22Rv1 (cell line): ENCODE data around the gene TESMIN.

ENCODE experiments used
- H3K27ac ChIP-seq: fragments of 450-650 bp; 2 replicates; pipeline ENCODE4 v1.5.1; 2017
- ZFX ChIP-seq: fragments of 450-650 bp; IDR thresholded peaks from 2 replicates; pipeline ENCODE4 v1.6.1; 2017; ENCODE audit warnings: antibody characterized with exemption, borderline replicate concordance
- TF ChIP-seq, protein P1 (sequence below): fragments of 450-650 bp; IDR thresholded peaks from 2 replicates; pipeline ENCODE4 v1.5.1; 2017; ENCODE audit warnings: mild to moderate bottlenecking

The TESMIN gene

DNA sequence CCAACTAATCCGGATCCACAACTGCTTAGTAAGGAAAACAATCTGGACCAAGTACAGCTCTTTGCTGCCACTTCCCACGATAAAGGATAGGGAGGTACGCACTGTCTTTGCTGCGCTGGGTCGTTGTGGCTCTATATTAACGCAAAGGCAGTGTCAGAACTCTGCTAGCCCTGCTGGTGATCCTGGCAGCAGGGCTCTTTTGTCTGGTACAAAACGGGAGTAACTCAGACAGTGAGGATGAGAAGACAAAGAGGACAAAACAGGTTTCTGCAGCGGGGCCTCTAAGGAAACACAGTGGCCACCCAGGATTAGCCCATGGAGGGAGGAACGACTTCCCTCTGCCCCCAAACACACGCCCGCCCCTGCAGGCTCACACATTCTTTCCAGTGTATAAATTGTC lies 40.9 kb downstream of the TESMIN start:
- TF ChIP-seq, protein P1, sequence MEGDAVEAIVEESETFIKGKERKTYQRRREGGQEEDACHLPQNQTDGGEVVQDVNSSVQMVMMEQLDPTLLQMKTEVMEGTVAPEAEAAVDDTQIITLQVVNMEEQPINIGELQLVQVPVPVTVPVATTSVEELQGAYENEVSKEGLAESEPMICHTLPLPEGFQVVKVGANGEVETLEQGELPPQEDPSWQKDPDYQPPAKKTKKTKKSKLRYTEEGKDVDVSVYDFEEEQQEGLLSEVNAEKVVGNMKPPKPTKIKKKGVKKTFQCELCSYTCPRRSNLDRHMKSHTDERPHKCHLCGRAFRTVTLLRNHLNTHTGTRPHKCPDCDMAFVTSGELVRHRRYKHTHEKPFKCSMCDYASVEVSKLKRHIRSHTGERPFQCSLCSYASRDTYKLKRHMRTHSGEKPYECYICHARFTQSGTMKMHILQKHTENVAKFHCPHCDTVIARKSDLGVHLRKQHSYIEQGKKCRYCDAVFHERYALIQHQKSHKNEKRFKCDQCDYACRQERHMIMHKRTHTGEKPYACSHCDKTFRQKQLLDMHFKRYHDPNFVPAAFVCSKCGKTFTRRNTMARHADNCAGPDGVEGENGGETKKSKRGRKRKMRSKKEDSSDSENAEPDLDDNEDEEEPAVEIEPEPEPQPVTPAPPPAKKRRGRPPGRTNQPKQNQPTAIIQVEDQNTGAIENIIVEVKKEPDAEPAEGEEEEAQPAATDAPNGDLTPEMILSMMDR: no peak
- no peak for TF ChIP-seq ZFX
- no peak overlapping the region for H3K27ac ChIP-seq

- H3K27ac ChIP-seq: no peak overlapping the region
- TF ChIP-seq, protein P1: no peak
Observed at GRCh38 chr11:68709062-68709461, 42.3 kb downstream of the TESMIN start.

GRCh38 chr11:68707527-68707926 lies 43.8 kb downstream of the TESMIN start:
- TF ChIP-seq, protein P1: no peak
- no peak for TF ChIP-seq ZFX

GRCh38 chr11:68704887-68705286 lies 46.4 kb downstream of the TESMIN start:
- TF ChIP-seq ZFX: no peak
- TF ChIP-seq, protein P1: no peak
- H3K27ac ChIP-seq: no peak overlapping the region

More at GRCh38 chr11:68707527-68707926, 43.8 kb downstream of the TESMIN start:
- H3K27ac ChIP-seq: no peak overlapping the region

DNA sequence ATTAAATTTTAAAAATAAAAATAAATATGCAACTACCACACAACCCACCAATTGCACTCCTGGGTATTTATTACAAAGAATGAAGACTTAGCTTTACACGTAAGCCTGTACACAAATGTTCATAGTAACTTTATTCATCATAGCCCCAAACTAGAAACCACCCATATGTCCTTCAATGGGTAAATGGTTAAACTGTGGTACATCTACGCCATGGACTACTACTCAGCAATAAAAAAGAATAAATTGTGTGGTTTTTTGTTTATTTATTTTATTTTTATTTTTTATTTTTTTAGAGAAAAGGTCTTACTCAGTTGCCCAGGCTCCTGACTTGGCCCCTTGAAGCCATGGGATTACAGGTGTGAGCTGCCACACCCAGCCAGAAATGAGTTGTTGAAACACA lies 52.3 kb downstream of the TESMIN start:
- TF ChIP-seq, protein P1: no peak
- no peak for TF ChIP-seq ZFX
- no peak overlapping the region for H3K27ac ChIP-seq

GRCh38 chr11:68695531-68695930 lies 55.8 kb downstream of the TESMIN start:
- TF ChIP-seq, protein P1: no peak
- TF ChIP-seq ZFX: no peak
- H3K27ac ChIP-seq: no peak overlapping the region

DNA sequence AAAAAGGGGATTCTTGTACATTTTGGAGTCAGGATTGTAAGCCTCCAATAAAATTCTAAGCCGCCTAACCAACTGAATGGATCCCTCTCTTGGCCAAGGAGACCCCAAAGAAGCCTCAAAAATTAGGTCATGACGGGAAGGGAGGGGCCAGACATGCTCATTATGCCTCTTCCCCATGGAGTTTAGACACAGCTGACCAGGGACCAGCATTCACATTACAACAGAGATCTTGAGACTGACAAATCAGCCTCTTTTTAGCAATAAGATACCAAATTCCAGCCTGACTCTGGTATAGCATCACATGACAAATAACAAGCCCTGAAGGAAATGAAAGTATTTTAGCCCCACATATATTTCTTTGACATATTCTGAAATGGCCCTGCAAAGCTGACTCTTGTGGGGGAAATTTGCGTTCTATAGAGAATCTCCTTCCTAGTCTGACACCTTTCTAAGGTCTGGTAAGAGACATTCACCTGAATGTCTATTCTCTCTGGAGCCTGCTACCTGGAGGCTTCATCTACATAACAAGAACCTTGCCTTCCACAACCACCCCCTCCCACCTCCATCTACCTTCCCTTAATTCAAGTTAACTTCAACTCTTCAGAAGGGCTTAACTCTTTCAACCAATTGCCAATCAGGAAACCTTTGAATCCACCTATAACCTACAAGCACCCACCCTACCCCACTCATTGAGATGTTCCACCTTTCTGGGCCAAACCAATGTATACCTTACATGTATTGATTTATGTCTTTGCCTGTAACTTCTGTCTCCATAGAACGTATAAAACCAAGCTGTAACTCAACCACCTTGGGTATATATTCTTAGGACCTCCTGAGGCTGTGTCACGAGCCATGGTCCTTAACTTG lies 56.7 kb downstream of the TESMIN start:
- no peak overlapping the region for H3K27ac ChIP-seq

More for the DNA sequence above, 56.7 kb downstream of the TESMIN start:
- no peak for TF ChIP-seq ZFX
- TF ChIP-seq, protein P1: no peak
